HG03521 (cell line): ENCODE data around the gene SHISA3.
"Not testable (repeated sequence)": the region's sequence is repeated elsewhere in the genome, so short reads cannot be mapped to it uniquely, and the experiment has no call there.

Experiments
- ATAC-seq: cut with Tn5 transposase; IDR thresholded peaks from one replicate; pipeline ENCODE4 v1.9.1; 2021; ENCODE audit warnings: mild to moderate bottlenecking, moderate library complexity; ENCODE audit not compliant: unreplicated experiment

SHISA3 gene

DNA sequence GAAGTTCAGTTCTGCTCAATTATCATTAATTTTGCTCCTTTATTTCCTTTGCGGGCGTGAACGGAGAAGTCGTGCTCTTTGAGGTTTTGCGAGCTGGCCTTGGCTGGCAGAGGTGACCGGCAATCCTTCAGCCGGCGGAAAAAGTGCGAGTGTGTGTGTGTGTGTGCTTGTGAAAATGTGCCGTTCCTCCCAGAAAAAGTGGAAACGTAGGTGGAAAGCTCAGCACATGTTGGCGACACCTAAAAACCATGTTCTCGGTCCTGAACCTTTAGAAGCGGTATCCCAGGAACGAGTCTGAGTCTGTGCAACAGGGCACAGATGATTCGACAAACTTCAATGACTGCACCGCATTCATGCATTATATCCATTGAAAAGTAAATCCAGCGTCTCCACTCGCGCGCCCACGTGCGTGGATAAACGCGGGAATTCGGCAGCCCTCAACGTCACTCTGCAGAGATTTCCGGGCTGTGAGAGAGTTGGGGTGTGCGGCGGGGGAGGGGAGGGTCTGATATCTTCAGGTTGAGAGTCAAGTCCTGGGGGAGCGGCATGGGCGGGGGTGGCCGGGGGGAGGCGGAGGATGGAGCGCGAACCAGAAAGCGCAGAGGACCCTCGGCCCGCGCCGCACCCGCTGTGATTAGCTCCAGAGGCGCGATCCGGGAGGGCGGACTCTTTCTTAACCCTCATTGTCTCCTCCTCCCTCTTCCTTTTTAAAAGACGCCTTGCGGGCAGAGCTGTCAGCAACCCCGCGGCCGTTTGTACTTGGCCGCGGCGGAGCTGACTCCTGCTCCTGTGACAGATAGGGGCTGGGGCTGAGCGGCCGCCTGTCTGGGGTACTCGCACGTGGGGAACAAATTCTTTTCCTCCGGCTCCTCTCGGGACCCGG lies at the start of gene SHISA3:
Gene SHISA3 (plus strand): TSS at position 737 of the 883 bp plus-strand sequence. CDS start 569 bp downstream, outside the sequence.
- ATAC-seq, result peak; percentile 25

DNA sequence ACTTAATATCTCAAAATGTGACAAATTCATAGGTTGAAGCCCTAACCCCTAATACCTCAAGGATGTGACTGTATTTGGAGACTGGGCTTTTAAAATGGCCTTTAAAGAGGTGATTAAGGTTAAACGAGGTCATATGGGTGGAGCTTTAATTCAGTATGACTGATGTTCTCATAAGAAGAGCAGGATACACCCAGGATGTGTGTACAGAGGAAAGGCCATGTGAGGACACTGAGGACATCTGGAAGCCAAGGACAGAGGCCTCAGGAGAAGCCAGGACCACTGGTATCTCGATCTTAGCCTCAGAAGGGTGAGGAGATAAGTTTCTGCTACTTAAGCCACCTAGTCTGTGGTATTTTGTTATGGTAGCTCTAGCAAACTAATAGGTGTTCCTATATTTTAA lies 49.0 kb upstream of the SHISA3 start:
- ATAC-seq, result no peak

DNA sequence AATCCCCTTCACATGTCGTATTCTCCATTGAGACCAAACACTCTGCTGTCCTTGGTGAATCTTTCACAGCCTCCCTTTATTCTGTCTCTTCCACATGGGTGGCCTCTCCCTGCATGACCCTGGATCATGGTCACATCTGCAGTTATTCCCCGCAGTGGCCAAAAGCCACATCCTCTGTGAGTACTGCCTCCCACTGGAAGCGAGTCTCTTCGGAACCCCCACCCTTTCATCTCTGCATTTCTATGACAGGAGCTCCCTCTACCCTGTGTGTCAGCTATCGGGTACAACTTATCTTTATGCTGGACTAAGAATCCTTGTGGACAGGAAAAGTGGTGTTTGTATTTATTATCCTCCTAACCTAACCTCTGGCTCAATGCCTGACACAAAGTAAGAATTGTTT lies 48.6 kb upstream of the SHISA3 start:
- no peak for ATAC-seq

DNA sequence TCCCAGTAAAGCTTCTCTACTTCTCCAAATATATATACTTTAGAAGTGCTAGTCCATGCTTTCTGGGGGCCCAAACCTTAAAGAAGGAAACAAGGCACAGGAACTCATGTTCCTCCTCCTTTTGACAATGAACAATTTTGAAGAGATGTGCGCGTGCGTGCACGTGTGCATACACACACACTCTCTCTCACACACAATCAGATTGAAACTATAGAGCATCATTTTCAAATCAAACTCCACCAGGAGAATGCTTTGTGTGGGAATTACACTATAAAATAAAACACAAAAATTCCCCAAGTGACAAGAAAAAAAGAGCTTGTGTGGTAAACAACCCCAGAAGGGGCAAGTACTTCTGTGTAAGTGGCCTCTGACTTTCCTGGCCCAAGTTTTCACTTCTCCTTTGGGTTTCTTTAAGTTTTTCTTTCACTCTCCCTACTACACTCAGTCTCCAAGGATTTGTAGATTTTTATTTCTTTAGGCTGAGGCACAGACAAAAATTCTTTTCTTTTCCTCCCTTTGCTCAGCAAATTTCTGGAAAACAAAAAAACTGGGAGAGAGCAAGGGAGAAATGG lies 46.6 kb upstream of the SHISA3 start:
- ATAC-seq, result no peak

DNA sequence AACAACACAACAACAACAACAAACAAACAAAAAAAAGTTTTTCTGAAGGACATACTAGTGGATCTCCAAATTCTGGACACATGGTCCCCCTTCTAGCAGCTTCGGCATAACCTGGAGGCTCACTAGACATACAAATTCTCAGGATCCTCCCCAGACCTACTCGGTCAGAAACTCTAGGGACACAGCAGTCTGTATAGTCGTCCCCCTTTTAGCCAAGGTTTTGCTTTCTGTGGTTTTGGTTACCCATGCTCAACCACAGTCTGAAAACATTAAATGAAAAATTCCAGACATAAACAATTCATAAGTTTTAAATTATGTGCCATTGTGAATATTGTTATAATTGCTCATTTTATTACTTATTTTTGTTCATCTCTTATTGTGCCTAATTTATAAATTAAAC lies 45.2 kb upstream of the SHISA3 start:
- ATAC-seq, result no peak

DNA sequence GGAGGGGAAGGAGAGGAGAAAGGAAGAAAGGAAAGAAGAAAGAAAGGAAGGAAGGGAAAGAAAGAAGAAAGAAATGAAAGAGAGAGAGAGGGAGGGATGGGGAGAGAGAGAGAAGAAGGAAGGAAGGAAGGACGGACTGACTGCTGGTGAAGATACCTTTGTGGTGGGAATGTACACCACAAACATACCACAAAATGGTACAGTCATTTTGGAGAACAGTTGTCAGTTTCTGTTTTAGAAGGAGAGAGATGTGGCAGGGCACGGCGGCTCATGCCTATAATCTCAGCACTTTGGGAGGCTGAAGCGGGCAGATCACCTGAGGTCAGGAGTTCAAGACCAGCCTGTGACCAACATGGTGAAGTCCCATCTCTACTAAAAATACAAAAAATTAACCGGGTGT lies 40.0 kb upstream of the SHISA3 start:
- no peak for ATAC-seq

DNA sequence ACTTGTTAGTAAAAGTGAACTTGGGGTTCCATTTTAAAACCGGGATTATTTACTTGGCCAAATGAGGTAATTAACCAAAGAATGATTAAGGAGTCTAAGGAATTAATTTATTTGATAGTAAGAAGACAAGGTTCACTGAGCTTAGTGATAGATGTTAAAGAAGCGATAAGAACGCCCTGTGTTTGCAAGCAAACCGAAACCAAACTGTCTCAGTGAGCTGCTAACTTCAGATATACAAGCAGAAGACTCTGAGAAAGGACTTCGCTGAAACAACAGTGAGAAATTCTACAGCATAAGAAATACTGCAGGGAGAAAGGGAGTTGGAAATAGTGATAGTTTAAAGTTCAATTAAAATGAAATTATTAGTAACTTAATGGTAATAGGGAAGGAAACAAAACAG lies 37.6 kb upstream of the SHISA3 start:
- no peak for ATAC-seq

DNA sequence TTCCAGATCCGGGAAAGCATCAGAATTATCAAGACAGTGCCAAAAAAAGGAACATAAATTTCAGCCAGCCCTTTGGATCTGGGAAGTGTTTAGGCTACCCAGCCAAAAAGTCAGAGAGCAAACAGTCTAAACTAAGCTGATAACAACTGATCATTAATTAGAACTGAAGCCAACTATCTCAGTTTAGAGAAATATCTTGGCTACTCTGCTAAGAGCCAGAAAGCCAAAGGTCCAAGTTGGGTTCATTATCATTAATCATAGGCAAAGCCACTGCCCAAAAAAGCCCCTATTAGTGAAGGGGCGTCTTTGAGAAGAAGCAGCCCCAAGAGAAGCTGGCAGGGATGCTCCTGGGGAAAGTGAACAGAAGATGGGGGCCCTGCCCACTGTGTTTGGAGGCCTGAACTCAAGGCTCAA lies 37.0 kb upstream of the SHISA3 start:
- no peak for ATAC-seq

DNA sequence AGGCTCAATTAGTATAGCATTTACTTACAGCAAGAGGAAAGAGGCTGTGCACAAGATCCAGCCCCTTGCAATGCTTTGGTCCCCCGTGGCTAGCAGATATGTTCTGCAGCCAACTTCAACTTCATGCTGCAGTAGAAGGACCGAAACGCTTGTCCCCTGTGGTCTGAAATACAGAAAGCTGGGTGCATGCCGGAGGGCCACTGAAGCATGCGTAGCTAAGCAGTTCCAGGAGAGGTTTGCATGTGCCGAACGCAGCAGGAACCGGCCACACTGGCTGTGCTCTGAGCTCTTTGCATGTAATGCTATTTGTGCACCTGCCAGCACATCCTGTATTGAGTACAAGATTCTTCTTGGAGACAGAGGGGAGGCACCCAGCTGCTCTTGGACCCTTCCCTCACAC lies 35.8 kb upstream of the SHISA3 start:
- no peak for ATAC-seq

DNA sequence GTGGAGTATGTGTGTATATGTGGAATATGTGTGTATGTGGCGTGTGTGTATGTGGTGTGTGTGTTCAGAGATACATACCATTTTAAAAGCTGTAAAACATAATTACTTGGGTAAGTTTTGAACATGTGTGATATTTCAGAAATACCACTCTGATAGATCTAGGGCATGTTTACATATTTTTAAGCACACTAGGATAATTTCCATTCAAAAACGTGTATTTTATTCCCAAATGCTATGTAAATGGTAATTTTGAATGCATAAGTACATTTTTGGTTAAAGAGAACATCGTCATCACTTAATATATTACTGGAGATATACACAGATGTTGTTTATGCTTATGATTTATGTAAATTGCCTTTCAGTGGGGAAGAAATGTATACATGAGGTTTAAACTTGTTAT lies 34.7 kb upstream of the SHISA3 start:
- no peak for ATAC-seq

DNA sequence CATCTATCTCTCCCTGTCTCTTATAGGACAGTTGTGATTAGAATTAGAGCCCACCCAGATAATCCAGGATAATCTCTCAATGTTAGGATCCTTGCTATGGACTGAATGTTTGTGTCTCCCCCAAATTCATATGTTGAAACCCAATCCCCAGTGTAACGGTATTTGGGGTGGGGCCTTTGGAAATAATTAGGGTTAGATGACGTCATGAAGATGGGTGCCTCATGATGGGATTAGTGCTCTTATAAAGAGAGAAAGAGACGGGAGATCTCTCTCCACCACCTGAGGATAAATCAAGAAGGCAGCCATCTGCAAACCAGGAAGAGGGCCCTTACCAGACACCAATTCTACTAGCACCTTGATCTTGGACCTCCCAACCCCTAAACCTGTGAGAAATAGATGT lies 33.7 kb upstream of the SHISA3 start:
- ATAC-seq, result no peak

DNA sequence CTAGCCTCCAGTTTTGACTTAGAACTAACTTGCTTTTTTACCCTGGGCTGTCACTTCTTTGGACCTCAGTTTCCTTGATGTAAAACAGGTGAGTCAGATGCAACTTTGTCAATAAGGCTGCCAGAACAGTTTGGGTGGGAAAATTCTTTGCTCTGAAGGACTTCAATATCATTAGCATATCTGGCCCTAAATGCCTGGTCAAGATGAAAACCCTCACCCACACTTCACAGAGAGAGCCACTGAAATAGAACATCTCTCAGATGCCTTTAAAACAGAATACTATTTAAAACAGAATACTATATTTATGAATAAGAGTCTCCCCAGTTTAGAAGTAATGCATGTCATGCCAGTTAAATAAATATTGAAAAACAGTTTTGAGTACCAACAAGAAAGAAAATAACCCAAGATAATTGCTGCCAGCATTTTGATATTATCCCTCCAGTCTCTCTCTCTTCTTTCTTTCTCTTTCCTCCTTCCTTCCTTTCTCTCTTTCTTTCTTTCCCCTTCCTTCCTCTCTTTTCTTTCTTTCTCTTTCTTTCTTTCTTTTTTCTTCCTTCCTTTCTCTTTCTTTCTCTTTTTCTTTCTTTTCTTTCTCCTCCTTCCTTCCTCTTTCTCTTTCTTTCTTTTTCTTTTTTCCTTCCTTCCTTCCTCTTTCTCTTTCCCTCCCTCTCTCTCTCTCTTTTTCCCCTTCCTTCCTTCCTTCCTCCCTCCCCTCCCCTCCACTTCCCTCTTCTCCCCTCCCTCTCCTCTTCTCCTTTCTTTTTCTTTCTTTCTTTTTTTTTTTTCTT lies 32.8 kb upstream of the SHISA3 start:
- no peak for ATAC-seq

DNA sequence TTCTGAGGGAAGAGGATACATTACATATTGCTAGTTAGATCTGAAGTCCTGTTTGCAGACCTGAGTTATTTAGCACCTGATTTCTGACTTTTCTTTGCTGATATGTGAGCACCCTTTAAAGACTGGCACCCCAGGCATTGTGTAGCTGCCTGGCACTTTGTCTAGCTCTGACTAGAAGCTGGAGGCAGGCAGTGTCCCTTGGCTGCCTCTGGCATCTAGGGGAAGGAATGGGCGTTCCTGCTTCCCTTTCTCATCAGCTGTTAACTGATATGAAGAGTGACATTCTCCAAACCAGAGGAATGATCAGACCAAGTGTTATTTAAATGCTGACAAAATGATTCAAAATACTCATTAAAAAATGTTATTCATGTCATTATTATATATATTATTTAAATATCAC lies 30.3 kb upstream of the SHISA3 start:
- ATAC-seq, result no peak

DNA sequence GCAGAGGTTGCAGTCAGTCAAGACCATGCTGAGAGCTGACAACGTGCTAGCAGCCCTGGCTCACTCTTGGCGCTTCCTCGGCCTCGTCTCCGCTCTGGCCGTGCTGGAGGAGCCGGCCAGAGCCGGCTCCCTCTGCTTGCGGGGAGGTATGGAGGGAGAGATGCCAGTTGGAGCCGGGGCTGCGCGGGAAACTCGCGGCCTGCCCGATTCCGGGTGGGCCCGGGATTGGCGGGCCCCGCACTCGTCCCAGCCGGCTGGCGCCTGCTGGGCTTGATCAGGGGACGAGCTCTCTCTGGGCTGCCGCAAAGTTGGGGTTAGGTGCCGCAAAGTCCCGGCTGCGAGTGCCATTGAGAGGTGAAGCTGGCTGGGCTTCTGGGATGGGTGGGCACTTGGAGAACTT lies 27.8 kb upstream of the SHISA3 start:
- ATAC-seq, result no peak

DNA sequence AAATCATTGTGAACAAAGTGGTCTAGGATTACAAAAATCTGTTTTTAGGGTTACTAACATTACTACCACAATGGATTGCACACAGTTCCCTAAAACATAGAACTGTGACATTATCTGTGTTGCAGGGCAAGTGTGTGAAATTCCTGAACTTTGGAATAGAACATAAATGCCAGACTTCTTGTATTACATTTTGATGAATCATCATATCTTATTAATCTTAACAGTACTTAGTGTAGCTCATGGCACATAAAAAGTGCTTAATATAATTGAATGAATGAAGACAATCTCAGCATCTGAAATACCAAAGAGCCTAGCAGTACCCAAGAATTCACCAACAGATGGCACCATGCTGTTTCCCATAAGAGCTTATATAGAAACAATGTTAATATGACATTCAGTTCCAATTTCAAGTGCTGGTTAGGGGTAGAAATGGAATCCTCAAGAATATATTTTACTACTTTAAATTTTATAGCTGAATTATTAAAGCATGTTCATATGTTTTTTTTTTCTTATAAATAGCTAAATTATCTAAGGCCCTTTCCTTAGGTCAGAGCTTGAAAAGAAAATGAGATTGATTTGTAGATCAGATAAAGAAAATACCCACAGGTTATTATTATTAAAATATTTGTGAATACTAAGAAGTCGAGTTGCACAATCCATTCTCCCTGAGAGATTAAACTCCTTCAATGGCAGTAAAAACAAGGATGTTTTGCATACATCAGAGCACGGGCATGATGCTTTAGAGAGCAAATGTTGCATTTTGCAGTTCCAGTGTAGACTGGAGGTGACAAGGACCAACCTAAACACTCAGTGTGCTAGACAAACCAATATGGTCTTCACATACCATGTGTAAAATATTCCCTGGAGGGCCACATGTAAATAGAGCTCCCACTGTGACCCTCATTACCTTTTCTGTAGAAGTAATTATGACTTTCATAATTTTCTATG lies 25.7 kb upstream of the SHISA3 start:
- no peak for ATAC-seq

DNA sequence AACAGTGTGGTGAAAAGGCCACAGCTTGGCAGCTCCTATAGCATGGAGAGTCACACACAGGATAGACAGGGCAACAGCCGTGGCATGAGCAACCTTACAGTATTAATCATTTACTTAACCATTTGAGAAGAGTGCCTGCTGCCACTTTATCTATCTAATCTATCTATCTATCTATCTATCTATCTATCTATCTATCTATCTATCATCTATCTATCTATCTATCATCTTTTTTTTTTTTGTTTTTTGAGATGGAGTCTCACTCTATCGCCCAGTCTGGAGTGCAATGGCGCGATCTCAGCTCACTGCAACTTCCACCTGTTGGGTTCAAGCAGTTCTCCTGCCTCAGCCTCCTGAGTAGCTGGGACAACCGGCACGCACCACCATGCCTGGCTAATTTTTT lies 25.0 kb upstream of the SHISA3 start:
- ATAC-seq, result not testable (repeated sequence)

DNA sequence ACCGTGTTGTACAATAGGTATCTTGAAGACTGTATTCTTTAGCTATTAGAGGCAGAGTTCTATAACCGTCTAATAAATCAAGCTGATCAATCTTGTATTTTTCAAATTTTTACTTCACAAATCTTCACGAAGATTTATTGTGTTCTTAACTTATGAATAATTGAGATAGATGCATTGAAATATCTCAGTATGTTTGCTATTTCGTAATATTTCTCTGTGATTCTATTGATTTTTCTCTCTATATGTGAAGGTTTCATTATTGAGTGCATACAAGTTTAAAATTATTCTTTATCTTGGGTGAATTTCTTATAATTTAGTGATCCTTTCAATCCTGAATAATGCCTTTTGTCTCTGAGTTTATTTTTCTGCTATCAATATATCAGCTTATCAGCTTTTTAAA lies 19.8 kb upstream of the SHISA3 start:
- no peak for ATAC-seq

DNA sequence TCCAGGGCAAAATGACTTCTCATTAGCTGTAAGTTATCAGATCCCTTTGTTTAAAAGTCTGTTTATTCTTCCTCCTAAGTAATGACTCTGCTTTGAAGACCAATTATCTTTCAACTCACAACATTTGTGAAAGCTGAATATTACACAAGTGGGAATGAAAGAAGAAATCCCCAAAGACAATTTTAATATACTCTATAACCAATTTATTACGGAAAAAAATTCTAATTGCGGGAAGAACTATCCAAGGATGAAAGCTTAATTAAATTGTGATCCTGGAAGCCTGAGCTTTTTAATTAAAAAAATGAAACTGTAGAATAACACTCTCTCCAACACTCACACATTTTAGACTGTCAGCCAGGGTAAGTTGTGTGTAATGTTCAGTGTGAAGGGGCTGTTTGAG lies 15.6 kb upstream of the SHISA3 start:
- ATAC-seq, result no peak

DNA sequence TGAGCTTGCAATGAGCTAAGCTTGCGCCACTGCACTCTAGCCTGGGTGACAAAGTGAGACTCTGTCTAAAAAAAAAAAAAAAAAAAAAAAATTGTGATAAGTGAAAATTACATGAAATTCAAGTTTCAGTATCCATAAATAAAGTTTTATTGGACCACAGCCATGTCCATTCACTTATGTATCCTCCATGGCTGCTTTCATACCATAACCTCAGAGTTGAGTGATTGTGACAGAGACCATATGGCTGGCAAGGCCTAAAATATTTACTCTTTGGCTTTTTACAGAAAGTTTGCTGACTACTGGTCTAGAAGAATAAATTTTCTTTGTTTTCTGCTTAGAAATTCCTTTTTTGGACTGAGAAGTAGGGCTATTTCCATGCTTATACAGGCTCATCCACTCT lies 11.8 kb upstream of the SHISA3 start:
- no peak for ATAC-seq

DNA sequence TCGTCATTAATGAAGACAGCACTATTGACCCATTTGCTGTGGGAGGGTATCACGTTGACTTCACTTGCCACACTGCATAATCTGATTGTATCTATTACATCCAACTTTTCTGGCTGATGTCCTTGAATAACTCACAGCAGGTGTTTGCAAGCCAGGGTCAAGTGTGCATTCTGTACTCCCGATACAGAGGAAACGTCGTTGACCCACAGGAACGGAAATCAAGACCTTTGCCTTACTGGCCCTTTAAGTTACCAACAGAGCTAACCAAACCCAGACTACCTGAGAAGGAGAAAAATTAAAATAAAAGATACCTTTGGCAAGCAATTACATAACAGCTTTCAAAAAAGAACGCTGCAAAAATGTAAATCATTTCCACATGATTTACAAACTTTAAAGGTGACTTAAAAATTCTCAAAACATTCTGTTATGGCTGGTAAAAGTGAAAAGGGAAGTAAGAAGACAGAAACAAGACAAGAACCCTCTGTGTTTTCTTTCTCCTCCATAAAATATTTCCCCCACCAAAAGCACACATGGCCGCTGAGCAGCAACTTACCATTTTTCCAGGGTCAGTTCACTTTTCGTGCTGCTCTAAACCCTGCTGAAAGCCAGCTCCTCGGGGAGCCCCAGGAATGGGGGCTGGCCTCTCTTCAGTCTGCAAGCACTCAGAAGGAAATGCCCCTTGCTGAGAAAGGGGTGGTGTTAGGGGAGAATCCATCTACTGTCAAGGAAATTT lies 6.5 kb upstream of the SHISA3 start:
- ATAC-seq, result no peak
